ENCODE measurements around the gene GLI3.

GRCh38 chr7:42248579-42248978 lies 11.6 kb upstream of the GLI3 start:
- TF ChIP-seq CTCF (IDR thresholded peaks at IDR 0.05), result no peak
- no peak for TF ChIP-seq POLR2A (IDR thresholded peaks at IDR 0.05)
